Amniotic epithelial cell (primary cell): ENCODE data around the gene ABCB8.

Source experiments
- DNase-seq: peaks from one replicate; pipeline ENCODE4 v3.0.0-alpha.2; 2010; ENCODE audit warnings: low read depth

ABCB8 gene

GRCh38 chr7:151074817-151075661, 46.8 kb downstream of the ABCB8 start:
- no peak for DNase-seq

- no peak for DNase-seq
These were observed 47.4 kb downstream of the ABCB8 start for GRCh38 chr7:151075662-151075971.

- no peak for DNase-seq
These were observed 47.8 kb downstream of the ABCB8 start for GRCh38 chr7:151075978-151076426.

GRCh38 chr7:151076863-151077704, 48.8 kb downstream of the ABCB8 start:
- DNase-seq, result no peak

- no peak for DNase-seq
These were observed 49.5 kb downstream of the ABCB8 start for GRCh38 chr7:151077705-151078232.

GRCh38 chr7:151078233-151079040, 50.2 kb downstream of the ABCB8 start:
- DNase-seq, result no peak

GRCh38 chr7:151079199-151079910, 51.1 kb downstream of the ABCB8 start:
- DNase-seq, result no peak

- DNase-seq, result no peak
These were observed 51.8 kb downstream of the ABCB8 start for GRCh38 chr7:151080067-151080521.

GRCh38 chr7:151080522-151081169, 52.4 kb downstream of the ABCB8 start, which contains the start of gene FASTK:
TSS of gene FASTK (minus strand) at chr7:151080809. CDS start at chr7:151080766, 43 bp downstream.
- peak; percentile 86 for DNase-seq

GRCh38 chr7:151081170-151082101, 53.2 kb downstream of the ABCB8 start:
- no peak for DNase-seq

- DNase-seq, result no peak
These were observed 54.2 kb downstream of the ABCB8 start for GRCh38 chr7:151082141-151083070.

- DNase-seq, result no peak
These were observed 55.0 kb downstream of the ABCB8 start, which contains the start of gene TMUB1 for GRCh38 chr7:151083071-151083823. TSS of gene TMUB1 (minus strand) at chr7:151083493. CDS start at chr7:151082563, 930 bp downstream.

GRCh38 chr7:151083824-151084160, 55.5 kb downstream of the ABCB8 start:
- no peak for DNase-seq

GRCh38 chr7:151085329-151085690, 57.1 kb downstream of the ABCB8 start:
- no peak for DNase-seq

- DNase-seq, result peak; percentile 58
These were observed 57.7 kb downstream of the ABCB8 start, which contains the start of gene AGAP3 for GRCh38 chr7:151085691-151086620. TSS of gene AGAP3 (plus strand) at chr7:151086475. CDS start at chr7:151086742, 267 bp downstream.

GRCh38 chr7:151086802-151087244, 58.6 kb downstream of the ABCB8 start:
- no peak for DNase-seq
